Measurements from ENCODE around the gene SNRPD2.

The SNRPD2 gene

GRCh38 chr19:45638930-45639729 is 52.6 kb downstream of the SNRPD2 start, which contains the start of gene EML2:
TSS of gene EML2 (minus strand) at chr19:45639397. CDS start at chr19:45639376, 21 bp downstream.
- peak; percentile 77 for DNase-seq (ENCODE audit: low spot score)

GRCh38 chr19:45637890-45638667 is 53.7 kb downstream of the SNRPD2 start:
- no peak for DNase-seq (ENCODE audit: low spot score)
- no peak for TF ChIP-seq CTCF (IDR thresholded peaks at IDR 0.05; ENCODE audit: extremely low read depth, missing control alignments)

More at GRCh38 chr19:45638930-45639729, 52.6 kb downstream of the SNRPD2 start, which contains the start of gene EML2:
- peak; percentile 48 for TF ChIP-seq CTCF (IDR thresholded peaks at IDR 0.05; ENCODE audit: extremely low read depth, missing control alignments)
